ENCODE data around the gene DNAH11. TPM values are rescaled to one million over a fixed set of nuclear protein-coding genes. Genes with fewer than 3 reads are reported as not detected.

DNAH11 gene
- total RNA-seq, 1 experiment from 2014 or later = 0.39 TPM

DNA sequence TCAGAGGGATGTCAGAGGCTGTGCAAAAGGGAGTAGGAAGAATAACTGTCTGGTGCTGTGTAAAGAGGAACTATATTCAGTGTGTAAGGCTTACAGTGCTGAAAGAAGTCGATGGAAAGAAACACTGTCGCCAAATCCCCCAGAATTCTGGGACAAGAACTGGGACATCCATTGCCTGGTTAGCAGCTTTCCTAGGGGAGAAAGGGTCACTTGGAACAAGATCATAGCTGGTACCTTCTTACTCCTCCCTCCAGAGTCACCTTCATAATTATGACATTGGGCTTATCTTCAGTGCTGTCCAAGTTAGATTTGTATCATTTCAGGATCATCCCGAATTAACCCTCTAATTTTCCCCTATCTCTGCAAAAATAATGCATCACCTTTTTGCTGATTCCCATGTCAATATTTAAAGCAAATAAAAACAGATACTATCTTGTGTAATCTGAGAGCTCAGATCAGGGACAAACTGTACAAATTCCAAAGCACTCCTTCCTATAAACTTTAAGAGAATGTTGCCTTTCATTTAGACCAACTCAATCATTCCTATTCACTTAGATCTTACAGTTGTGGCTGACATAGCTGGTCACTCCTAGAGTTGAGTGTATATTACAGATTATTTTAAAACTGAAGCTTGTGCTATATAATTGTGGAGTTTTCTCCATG is 96.5 kb downstream of the DNAH11 start:
- no peak for ATAC-seq
- Histone ChIP-seq H3K4me1 (ENCODE audit: control insufficient read depth in 1 of 2, insufficient read depth in 2 of 2, low read length in 2 of 2) (no peaks in the 10 kb centered on the region), H3K9me2 (ENCODE audit: insufficient read depth) (no peaks in the 10 kb centered on the region), H3K79me2 (ENCODE audit: insufficient read depth, low read length) (no peaks in the 10 kb centered on the region), H3K27me3 (ENCODE audit: insufficient read depth, low read length) (0 out of 2 replicates have a peak, but pooled peaks cover 3% of the 10 kb centered on the region), H3K9ac (ENCODE audit: low read length) (no peak overlapping the region), H3K27ac (ENCODE audit: low read depth, low read length) (no peak overlapping the region), H3K4me3 (replicated peaks in 1 of 2; ENCODE audit: low read depth in 1 of 2, low read length in 2 of 2) (no peak overlapping the region), H3K36me3 (ENCODE audit: control insufficient read depth in 1 of 2, insufficient read depth in 2 of 2, low read length in 2 of 2) (no peaks in the 10 kb centered on the region), H4K20me1 (ENCODE audit: insufficient read depth) (no peaks in the 10 kb centered on the region), H3K4me2 (ENCODE audit: low read length) (no peak overlapping the region), H3K9me3 (ENCODE audit: control insufficient read depth in 1 of 2, insufficient read depth in 1 of 2, low read depth in 1 of 2, low read length in 2 of 2) (no peaks in the 10 kb centered on the region), H2AFZ (ENCODE audit: low read depth, low read length, poor library complexity, severe bottlenecking) (no peak overlapping the region)
- no peak for TF ChIP-seq POLR2A (IDR thresholded peaks at IDR 0.05; ENCODE audit: borderline replicate concordance, extremely low read depth, insufficient read depth, insufficient read length)
- TF ChIP-seq, protein P1, sequence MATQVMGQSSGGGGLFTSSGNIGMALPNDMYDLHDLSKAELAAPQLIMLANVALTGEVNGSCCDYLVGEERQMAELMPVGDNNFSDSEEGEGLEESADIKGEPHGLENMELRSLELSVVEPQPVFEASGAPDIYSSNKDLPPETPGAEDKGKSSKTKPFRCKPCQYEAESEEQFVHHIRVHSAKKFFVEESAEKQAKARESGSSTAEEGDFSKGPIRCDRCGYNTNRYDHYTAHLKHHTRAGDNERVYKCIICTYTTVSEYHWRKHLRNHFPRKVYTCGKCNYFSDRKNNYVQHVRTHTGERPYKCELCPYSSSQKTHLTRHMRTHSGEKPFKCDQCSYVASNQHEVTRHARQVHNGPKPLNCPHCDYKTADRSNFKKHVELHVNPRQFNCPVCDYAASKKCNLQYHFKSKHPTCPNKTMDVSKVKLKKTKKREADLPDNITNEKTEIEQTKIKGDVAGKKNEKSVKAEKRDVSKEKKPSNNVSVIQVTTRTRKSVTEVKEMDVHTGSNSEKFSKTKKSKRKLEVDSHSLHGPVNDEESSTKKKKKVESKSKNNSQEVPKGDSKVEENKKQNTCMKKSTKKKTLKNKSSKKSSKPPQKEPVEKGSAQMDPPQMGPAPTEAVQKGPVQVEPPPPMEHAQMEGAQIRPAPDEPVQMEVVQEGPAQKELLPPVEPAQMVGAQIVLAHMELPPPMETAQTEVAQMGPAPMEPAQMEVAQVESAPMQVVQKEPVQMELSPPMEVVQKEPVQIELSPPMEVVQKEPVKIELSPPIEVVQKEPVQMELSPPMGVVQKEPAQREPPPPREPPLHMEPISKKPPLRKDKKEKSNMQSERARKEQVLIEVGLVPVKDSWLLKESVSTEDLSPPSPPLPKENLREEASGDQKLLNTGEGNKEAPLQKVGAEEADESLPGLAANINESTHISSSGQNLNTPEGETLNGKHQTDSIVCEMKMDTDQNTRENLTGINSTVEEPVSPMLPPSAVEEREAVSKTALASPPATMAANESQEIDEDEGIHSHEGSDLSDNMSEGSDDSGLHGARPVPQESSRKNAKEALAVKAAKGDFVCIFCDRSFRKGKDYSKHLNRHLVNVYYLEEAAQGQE (IDR thresholded peaks at IDR 0.05; ENCODE audit: low read depth) = no peak
- no peak for TF ChIP-seq MAX (IDR thresholded peaks at IDR 0.05)
- TF ChIP-seq ZFX (IDR thresholded peaks at IDR 0.05) = no peak
- no peak for TF ChIP-seq EZH2phosphoT487 (IDR thresholded peaks at IDR 0.05; ENCODE audit: borderline replicate concordance)
- no peak for TF ChIP-seq SP1 (IDR thresholded peaks at IDR 0.05; ENCODE audit: low read depth)
- no peak for TF ChIP-seq POLR2AphosphoS5 (IDR thresholded peaks at IDR 0.05; ENCODE audit: low read depth, low read length)
- TF ChIP-seq CBX3 (IDR thresholded peaks at IDR 0.05; ENCODE audit: low read depth) = no peak
- no peak for TF ChIP-seq CEBPB (IDR thresholded peaks at IDR 0.05; ENCODE audit: low read depth)
- no peak for TF ChIP-seq TCF7L2 (IDR thresholded peaks at IDR 0.05; ENCODE audit: borderline replicate concordance, extremely low read depth, insufficient read depth, insufficient read length)
- ChIA-PET RAD21 (ENCODE audit: low non-redundant PET in 1 of 2, low total read pairs in 2 of 2, uncharacterized antibody in 2 of 2, unreplicated experiment in 2 of 2) (interaction anchor here in 1 of 2 experiments (0.6 kb wide), 1 partner anchor 267 kb away, joined by 3 read pairs; no protein-coding TSS in a partner anchor), CTCF (no interaction called here), POLR2A (no interaction called here)
- intact Hi-C loops (cut with micrococcal nuclease) = no loop called here
- DNase-seq (ENCODE audit: low read depth, low spot score) = no peak
- BruUV-seq (replicated peaks) = no TSS peak

Measured in HCT116 (cell line).